GM12878 (cell line): Measurements from ENCODE around the gene SNRNP200. TPM values are rescaled to one million over a fixed set of nuclear protein-coding genes. Genes with fewer than 3 reads are reported as not detected.
A peak's percentile ranks its signal among the peaks of the same experiment; 100 is the strongest.

Source experiments
- ASH2L ChIP-seq: fragments of 300-600, 200-600 bp; sonication (generic); IDR thresholded peaks from 2 replicates; pipeline ENCODE4 v1.6.1; 2017; ENCODE audit warnings: low read depth, mild to moderate bottlenecking, borderline replicate concordance
- CBFB ChIP-seq: IDR thresholded peaks from 2 replicates; pipeline ENCODE4 v1.6.1; 2016; ENCODE audit warnings: antibody characterized with exemption, low read depth
- CBX3 ChIP-seq: fragments of 200-600 bp; sonication (generic); IDR thresholded peaks from 2 replicates; pipeline ENCODE4 v1.6.1; 2016; ENCODE audit warnings: low read depth, borderline replicate concordance
- CHD1 ChIP-seq: IDR thresholded peaks from 2 replicates; pipeline ENCODE4 v1.6.1; 2012; ENCODE audit warnings: low read depth, low read length, improper control_type of control experiment
- CREB1 ChIP-seq: IDR thresholded peaks from 2 replicates; pipeline ENCODE4 v1.6.1; 2012; ENCODE audit warnings: low read depth, mild to moderate bottlenecking, inconsistent platforms
- EED ChIP-seq: sonication (generic); IDR thresholded peaks from 2 replicates; pipeline ENCODE4 v1.6.1; 2016; ENCODE audit warnings: antibody characterized with exemption, low read depth
- EGR1 ChIP-seq, 2 experiments: IDR thresholded peaks; 1 replicate in 1 of 2; 2 replicates in 1 of 2; pipeline ENCODE4 v1.6.1; 2011 to 2012; ENCODE audit warnings: low read depth in 2 of 2, low read length in 2 of 2, borderline replicate concordance in 1 of 2, mild to moderate bottlenecking in 1 of 2, moderate library complexity in 1 of 2
- IRF4 ChIP-seq: IDR thresholded peaks from 2 replicates; pipeline ENCODE4 v1.6.1; 2011; ENCODE audit warnings: low read depth, low read length
- NFIC ChIP-seq: IDR thresholded peaks from 2 replicates; pipeline ENCODE4 v1.6.1; 2012; ENCODE audit warnings: low read depth, mild to moderate bottlenecking, inconsistent platforms, low read length, moderate library complexity
- NR2C1 ChIP-seq: fragments of 450-650 bp; IDR thresholded peaks from 2 replicates; pipeline ENCODE4 v1.6.1; 2017; ENCODE audit warnings: antibody characterized with exemption, mild to moderate bottlenecking, moderate library complexity
- NRF1 ChIP-seq: conservative IDR thresholded peaks from 2 replicates; pipeline ENCODE4 v1.6.1; 2011; ENCODE audit warnings: mild to moderate bottlenecking, low read depth, low read length, improper control_type of control experiment
- POLR2A ChIP-seq: IDR thresholded peaks from 2 replicates; pipeline ENCODE4 v1.6.1; 2011; ENCODE audit warnings: low read depth, mild to moderate bottlenecking, low read length
- POLR2AphosphoS5 ChIP-seq: IDR thresholded peaks from 2 replicates; pipeline ENCODE4 v1.6.1; 2011; ENCODE audit warnings: mild to moderate bottlenecking, low read length, inconsistent platforms
- SMAD1 ChIP-seq: fragments of 450-650 bp; IDR thresholded peaks from 2 replicates; pipeline ENCODE4 v1.6.1; 2018; ENCODE audit warnings: mild to moderate bottlenecking, low read depth; ENCODE audit not compliant: partially characterized antibody
- SPI1 ChIP-seq: IDR thresholded peaks from 2 replicates; pipeline ENCODE4 v1.6.1; 2011; ENCODE audit warnings: low read depth, mild to moderate bottlenecking, low read length, moderate library complexity, borderline replicate concordance; ENCODE audit not compliant: insufficient read depth
- ZBTB33 ChIP-seq: fragments of 450-650 bp; IDR thresholded peaks from 2 replicates; pipeline ENCODE4 v1.6.1; 2017; ENCODE audit warnings: mild to moderate bottlenecking
- ZNF24 ChIP-seq: fragments of 450-650 bp; IDR thresholded peaks from 2 replicates; pipeline ENCODE4 v1.6.1; 2017; ENCODE audit warnings: antibody characterized with exemption, mild to moderate bottlenecking
- ZNF274 ChIP-seq: IDR thresholded peaks from one replicate; pipeline ENCODE4 v1.8.0; 2011; ENCODE audit not compliant: insufficient read length, insufficient read depth
- ZNF384 ChIP-seq: IDR thresholded peaks from 2 replicates; pipeline ENCODE4 v1.6.1; 2012; ENCODE audit warnings: low read depth, mild to moderate bottlenecking, low read length, improper control_type of control experiment, borderline replicate concordance
- ZSCAN29 ChIP-seq: fragments of 450-650 bp; IDR thresholded peaks from 2 replicates; pipeline ENCODE4 v1.6.1; 2017; ENCODE audit warnings: mild to moderate bottlenecking, moderate library complexity
- polyA plus RNA-seq, 11 experiments: library from polyadenylated mRNA; depleted of rRNA in 4 of 11; unstranded in 6 of 11; stranded (reverse) in 5 of 11; fragments of >200 nt; fragmentation: Nextera tagmentation in 4 of 11; fragmentation: Illumina TruSeq in 1 of 11; extraction: Ambion mirVana in 4 of 11; extraction: Trizol in 1 of 11; gene quantifications; 1 replicate in 1 of 11; 2 replicates in 10 of 11; pipeline versions ENCODE4 v1.2.1 to v1.2.3, GENCODE V29; 2011 to 2016; ENCODE audit warnings: inconsistent platforms in 2 of 11, missing spikeins in 2 of 11, low read depth in 1 of 11
- total RNA-seq, 4 experiments: library from RNA; depleted of rRNA in 3 of 4; stranded (reverse); fragments of >200 nt in 3 of 4; fragmentation: Illumina TruSeq in 1 of 4; extraction: Trizol in 1 of 4; gene quantifications; 2 replicates each; pipeline versions ENCODE4 v1.2.1 to v1.2.3, GENCODE V29; 2013 to 2021
- TF ChIP-seq, protein P1 (sequence below): fragments of 450-650 bp; IDR thresholded peaks from 2 replicates; pipeline ENCODE4 v1.6.1; 2017; ENCODE audit warnings: borderline replicate concordance
- TF ChIP-seq, protein P2 (sequence below): IDR thresholded peaks from 2 replicates; pipeline ENCODE4 v1.6.1; 2011; ENCODE audit warnings: mild to moderate bottlenecking, low read depth, low read length, moderate library complexity; ENCODE audit not compliant: insufficient replicate concordance
- TF ChIP-seq, protein P3 (sequence below): fragments of 450-650 bp; formaldehyde crosslinking; IDR thresholded peaks from 2 replicates; pipeline ENCODE4 v1.5.0; 2022; ENCODE audit warnings: mild to moderate bottlenecking, missing genetic modification characterization

Gene SNRNP200
- total and polyA plus RNA-seq, 10 of the 15 experiments (the other 5 are each of a cell fraction or from before 2014, with no cell fraction given), result 59.2 to 176 (median 106) TPM

DNA sequence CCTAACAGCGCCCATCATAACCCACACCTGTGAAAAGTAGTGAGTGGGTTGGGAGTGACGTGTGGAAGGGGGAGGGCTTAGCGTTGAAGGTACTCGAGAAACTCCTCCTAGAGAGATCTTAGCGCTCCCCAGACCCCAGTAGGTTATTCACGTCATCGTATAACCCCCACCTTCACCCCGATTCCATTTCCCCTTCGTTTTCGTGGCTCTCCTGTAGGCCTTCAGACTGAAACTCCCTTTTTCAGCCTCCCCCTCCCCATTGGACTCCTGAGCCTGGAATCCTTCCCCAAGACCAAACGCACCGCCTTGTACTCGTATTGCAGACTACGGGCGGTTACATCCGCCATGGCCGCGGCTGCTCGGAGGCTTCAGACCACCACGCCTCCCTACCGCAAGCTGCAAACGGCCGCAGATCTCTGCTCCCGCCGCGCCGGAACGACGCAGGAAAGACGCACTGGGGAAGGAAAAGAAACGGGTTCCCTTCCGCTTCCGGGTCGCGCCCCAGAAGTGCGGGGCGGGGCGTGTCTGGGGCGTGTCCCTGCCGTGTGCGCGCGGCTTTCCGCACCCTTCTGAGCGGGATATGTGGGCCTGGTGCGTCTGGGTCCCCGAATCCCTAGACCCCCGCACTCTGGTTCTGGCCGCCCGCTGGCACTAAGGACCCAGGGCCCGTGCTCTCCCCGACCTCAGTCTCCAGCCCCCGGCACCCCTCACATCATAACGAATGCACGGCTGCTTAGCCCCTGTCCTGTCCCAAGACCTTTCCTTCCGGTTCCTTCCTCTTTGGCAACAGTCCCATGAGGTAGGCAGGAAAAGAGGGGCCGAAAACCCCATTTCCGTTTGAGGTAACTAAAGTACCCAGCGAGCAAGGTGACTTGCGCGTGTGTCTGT is at the start of gene SNRNP200 (continued):
- TF ChIP-seq, protein P1, sequence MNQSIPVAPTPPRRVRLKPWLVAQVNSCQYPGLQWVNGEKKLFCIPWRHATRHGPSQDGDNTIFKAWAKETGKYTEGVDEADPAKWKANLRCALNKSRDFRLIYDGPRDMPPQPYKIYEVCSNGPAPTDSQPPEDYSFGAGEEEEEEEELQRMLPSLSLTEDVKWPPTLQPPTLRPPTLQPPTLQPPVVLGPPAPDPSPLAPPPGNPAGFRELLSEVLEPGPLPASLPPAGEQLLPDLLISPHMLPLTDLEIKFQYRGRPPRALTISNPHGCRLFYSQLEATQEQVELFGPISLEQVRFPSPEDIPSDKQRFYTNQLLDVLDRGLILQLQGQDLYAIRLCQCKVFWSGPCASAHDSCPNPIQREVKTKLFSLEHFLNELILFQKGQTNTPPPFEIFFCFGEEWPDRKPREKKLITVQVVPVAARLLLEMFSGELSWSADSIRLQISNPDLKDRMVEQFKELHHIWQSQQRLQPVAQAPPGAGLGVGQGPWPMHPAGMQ, result 0 out of 2 replicates have a peak, but pooled peaks have one; percentile 7
- TF ChIP-seq POLR2AphosphoS5 (peak; percentile 90), ZSCAN29 (no peak), EGR1 (IDR thresholded peaks at IDR 0.05; ENCODE audit: borderline replicate concordance in 1 of 2, low read depth in 2 of 2, low read length in 2 of 2) (peak; percentile 63 to 70; a peak in 2 of 3 replicates), CBFB (peak; percentile 29; the same call in 1 of the 2 replicates), IRF4 (no peak), ZNF384 (no peak), CBX3 (no peak), ASH2L (no peak), ZNF24 (no peak), ZBTB33 (no peak), ZNF274 (no peak), SMAD1 (peak; percentile 44), NRF1 (no peak), SPI1 (no peak), NR2C1 (peak; percentile 99), CHD1 (no peak), POLR2A (peak; percentile 94), NFIC (peak; percentile 51; the same call in 1 of the 2 replicates), CREB1 (peak; percentile 88), EED (peak; percentile 60)
- TF ChIP-seq, protein P2, sequence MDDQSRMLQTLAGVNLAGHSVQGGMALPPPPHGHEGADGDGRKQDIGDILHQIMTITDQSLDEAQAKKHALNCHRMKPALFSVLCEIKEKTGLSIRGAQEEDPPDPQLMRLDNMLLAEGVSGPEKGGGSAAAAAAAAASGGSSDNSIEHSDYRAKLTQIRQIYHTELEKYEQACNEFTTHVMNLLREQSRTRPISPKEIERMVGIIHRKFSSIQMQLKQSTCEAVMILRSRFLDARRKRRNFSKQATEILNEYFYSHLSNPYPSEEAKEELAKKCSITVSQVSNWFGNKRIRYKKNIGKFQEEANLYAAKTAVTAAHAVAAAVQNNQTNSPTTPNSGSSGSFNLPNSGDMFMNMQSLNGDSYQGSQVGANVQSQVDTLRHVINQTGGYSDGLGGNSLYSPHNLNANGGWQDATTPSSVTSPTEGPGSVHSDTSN, result peak; percentile 54
- TF ChIP-seq, protein P3, sequence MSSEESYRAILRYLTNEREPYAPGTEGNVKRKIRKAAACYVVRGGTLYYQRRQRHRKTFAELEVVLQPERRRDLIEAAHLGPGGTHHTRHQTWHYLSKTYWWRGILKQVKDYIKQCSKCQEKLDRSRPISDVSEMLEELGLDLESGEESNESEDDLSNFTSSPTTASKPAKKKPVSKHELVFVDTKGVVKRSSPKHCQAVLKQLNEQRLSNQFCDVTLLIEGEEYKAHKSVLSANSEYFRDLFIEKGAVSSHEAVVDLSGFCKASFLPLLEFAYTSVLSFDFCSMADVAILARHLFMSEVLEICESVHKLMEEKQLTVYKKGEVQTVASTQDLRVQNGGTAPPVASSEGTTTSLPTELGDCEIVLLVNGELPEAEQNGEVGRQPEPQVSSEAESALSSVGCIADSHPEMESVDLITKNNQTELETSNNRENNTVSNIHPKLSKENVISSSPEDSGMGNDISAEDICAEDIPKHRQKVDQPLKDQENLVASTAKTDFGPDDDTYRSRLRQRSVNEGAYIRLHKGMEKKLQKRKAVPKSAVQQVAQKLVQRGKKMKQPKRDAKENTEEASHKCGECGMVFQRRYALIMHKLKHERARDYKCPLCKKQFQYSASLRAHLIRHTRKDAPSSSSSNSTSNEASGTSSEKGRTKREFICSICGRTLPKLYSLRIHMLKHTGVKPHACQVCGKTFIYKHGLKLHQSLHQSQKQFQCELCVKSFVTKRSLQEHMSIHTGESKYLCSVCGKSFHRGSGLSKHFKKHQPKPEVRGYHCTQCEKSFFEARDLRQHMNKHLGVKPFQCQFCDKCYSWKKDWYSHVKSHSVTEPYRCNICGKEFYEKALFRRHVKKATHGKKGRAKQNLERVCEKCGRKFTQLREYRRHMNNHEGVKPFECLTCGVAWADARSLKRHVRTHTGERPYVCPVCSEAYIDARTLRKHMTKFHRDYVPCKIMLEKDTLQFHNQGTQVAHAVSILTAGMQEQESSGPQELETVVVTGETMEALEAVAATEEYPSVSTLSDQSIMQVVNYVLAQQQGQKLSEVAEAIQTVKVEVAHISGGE (CRISPR knock-in tag), result peak; percentile 81
